GM12878 (cell line): Measurements from ENCODE around the gene PDILT. TPM values are rescaled to one million over a fixed set of nuclear protein-coding genes. Genes with fewer than 3 reads are reported as not detected.
A peak's percentile ranks its signal among the peaks of the same experiment; 100 is the strongest.

Experiments used
- ATAC-seq: fragments of 200-7000 bp; cut with Tn5 transposase; 3 replicates; pipeline ENCODE4 v1.9.1; 2020; ENCODE audit warnings: mild to moderate bottlenecking, moderate library complexity
- BruUV-seq: library from RNA; stranded (reverse); fragments of 400-500 nt; replicated peaks from 2 replicates; lab custom pipeline; 2021; lab: Mats Ljungman, UMichigan
- CTCF ChIA-PET: fragments of 300-600 bp; sonication (Branson Sonifier 250); formaldehyde crosslinking; extraction: SDS; loops from one replicate; lab custom pipeline; 2021; ENCODE audit warnings: inconsistent platforms; lab: Yijun Ruan, JAX
- POLR2A ChIA-PET: fragments of 350-600 bp; formaldehyde crosslinking; extraction: SDS; loops from one replicate; lab custom pipeline; 2021; ENCODE audit warnings: inconsistent platforms; lab: Charles Lee
- RAD21 ChIA-PET: fragments of 300-600 bp; sonication (Branson Sonifier 250); formaldehyde crosslinking; loops from one replicate; lab custom pipeline; 2023; ENCODE audit warnings: antibody characterized with exemption; ENCODE audit not compliant: unreplicated experiment; lab: Charles Lee
- SMC1A ChIA-PET: fragments of 300-600 bp; sonication (Branson Sonifier 250); formaldehyde crosslinking; loops from one replicate; lab custom pipeline; 2023; ENCODE audit not compliant: unreplicated experiment, uncharacterized antibody; lab: Charles Lee
- DNase-seq: peaks from one replicate; pipeline ENCODE4 v3.0.0-alpha.2; 2011; ENCODE audit warnings: low read depth, low spot score
- FAIRE-seq: peaks from 3 replicates; lab custom pipeline; 2011; peaks lifted over from hg19 to GRCh38; lab: Jason Lieb, UNC
- H2AFZ ChIP-seq: 2 replicates; pipeline ENCODE4 v1.6.0; 2011; ENCODE audit warnings: low read depth, low read length, control low read depth; ENCODE audit not compliant: control insufficient read depth
- H3K27ac ChIP-seq: 2 replicates; pipeline ENCODE4 v1.5.1; 2011; ENCODE audit warnings: control low read depth; ENCODE audit not compliant: control insufficient read depth, insufficient read depth
- H3K27me3 ChIP-seq, 2 experiments: replicated peaks in 1 of 2; 2 replicates each; pipeline versions ENCODE4 v1.6.0 to v1.6.1; 2011; ENCODE audit warnings: low read length in 1 of 2; ENCODE audit not compliant: control insufficient read depth in 2 of 2, insufficient read depth in 2 of 2
- H3K36me3 ChIP-seq, 2 experiments: 2 replicates each; pipeline ENCODE4 v1.5.1; 2011; ENCODE audit warnings: low read length in 1 of 2; ENCODE audit not compliant: control insufficient read depth in 2 of 2, insufficient read depth in 2 of 2
- H3K4me1 ChIP-seq: 2 replicates; pipeline ENCODE4 v1.6.1; 2011; ENCODE audit warnings: mild to moderate bottlenecking, low read length, moderate library complexity, mixed read lengths; ENCODE audit not compliant: control insufficient read depth, insufficient read depth
- H3K4me2 ChIP-seq: 2 replicates; pipeline ENCODE4 v1.6.0; 2011; ENCODE audit warnings: control low read depth; ENCODE audit not compliant: control insufficient read depth, insufficient read depth
- H3K4me3 ChIP-seq: fragments of 200-600 bp; sonication (generic); 2 replicates; pipeline ENCODE4 v1.5.1; 2016
- H3K79me2 ChIP-seq: 2 replicates; pipeline ENCODE4 v1.6.0; 2011; ENCODE audit warnings: low read length; ENCODE audit not compliant: control insufficient read depth, insufficient read depth
- H3K9ac ChIP-seq: 2 replicates; pipeline ENCODE4 v1.8.0; 2011; ENCODE audit warnings: low read length, control low read depth, mixed read lengths; ENCODE audit not compliant: control insufficient read depth, insufficient read depth
- H3K9me3 ChIP-seq: replicated peaks from 3 replicates; pipeline ENCODE4 v1.5.1; 2011; ENCODE audit warnings: mild to moderate bottlenecking, low read length; ENCODE audit not compliant: control insufficient read depth, insufficient read depth
- H4K20me1 ChIP-seq: 2 replicates; pipeline ENCODE4 v1.6.0; 2011; ENCODE audit not compliant: control insufficient read depth, insufficient read depth
- SUPT20H ChIP-seq: IDR thresholded peaks from 2 replicates; pipeline ENCODE4 v1.6.1; 2011; ENCODE audit warnings: low read depth, mild to moderate bottlenecking, low read length, moderate library complexity, borderline replicate concordance; ENCODE audit not compliant: control insufficient read depth
- WRNIP1 ChIP-seq: IDR thresholded peaks from 2 replicates; pipeline ENCODE4 v1.6.1; 2011; ENCODE audit warnings: low read depth, low read length, improper control_type of control experiment, borderline replicate concordance
- WGBS: methylation state at CpG from one replicate; pipeline ENCODE4 v1.1.6; 2016; ENCODE audit warnings: low lambda C conversion rate; ENCODE audit not compliant: insufficient replicate concordance, insufficient coverage; ENCODE audit errors: missing lambda C conversion rate; 5-methylcytosine and 5-hydroxymethylcytosine counted together
- in situ Hi-C: fragments of 300-500 bp; cut with MboI; formaldehyde crosslinking; loops from 9 replicates; pipeline ENCODE4 v1.14.3; 2018; ENCODE audit warnings: mixed read lengths
- intact Hi-C: fragments of 100-400 bp; cut with micrococcal nuclease; formaldehyde crosslinking; loops from one replicate; pipeline ENCODE4 v1.14.2; 2022; ENCODE audit not compliant: unreplicated experiment
- polyA plus RNA-seq, 11 experiments: library from polyadenylated mRNA; depleted of rRNA in 4 of 11; unstranded in 6 of 11; stranded (reverse) in 5 of 11; fragments of >200 nt; fragmentation: Nextera tagmentation in 4 of 11; fragmentation: Illumina TruSeq in 1 of 11; extraction: Ambion mirVana in 4 of 11; extraction: Trizol in 1 of 11; gene quantifications; 1 replicate in 1 of 11; 2 replicates in 10 of 11; pipeline versions ENCODE4 v1.2.1 to v1.2.3, GENCODE V29; 2011 to 2016; ENCODE audit warnings: inconsistent platforms in 2 of 11, missing spikeins in 2 of 11, low read depth in 1 of 11
- total RNA-seq, 4 experiments: library from RNA; depleted of rRNA in 3 of 4; stranded (reverse); fragments of >200 nt in 3 of 4; fragmentation: Illumina TruSeq in 1 of 4; extraction: Trizol in 1 of 4; gene quantifications; 2 replicates each; pipeline versions ENCODE4 v1.2.1 to v1.2.3, GENCODE V29; 2013 to 2021
- TF ChIP-seq, protein P1 (sequence below), 3 experiments: IDR thresholded peaks in 2 of 3; conservative IDR thresholded peaks in 1 of 3; 2 replicates each; pipeline ENCODE4 v1.5.1; 2011; ENCODE audit warnings: low read depth in 3 of 3, low read length in 3 of 3, mild to moderate bottlenecking in 3 of 3, control low read depth in 2 of 3, moderate library complexity in 2 of 3, inconsistent platforms in 1 of 3, mixed read lengths in 1 of 3; ENCODE audit not compliant: control insufficient read depth in 2 of 3, insufficient read depth in 1 of 3; ENCODE audit errors: extremely low read depth in 1 of 3

PDILT gene
- total and polyA plus RNA-seq, 10 of the 15 experiments (the other 5 are each of a cell fraction or from before 2014, with no cell fraction given), result not detected

DNA sequence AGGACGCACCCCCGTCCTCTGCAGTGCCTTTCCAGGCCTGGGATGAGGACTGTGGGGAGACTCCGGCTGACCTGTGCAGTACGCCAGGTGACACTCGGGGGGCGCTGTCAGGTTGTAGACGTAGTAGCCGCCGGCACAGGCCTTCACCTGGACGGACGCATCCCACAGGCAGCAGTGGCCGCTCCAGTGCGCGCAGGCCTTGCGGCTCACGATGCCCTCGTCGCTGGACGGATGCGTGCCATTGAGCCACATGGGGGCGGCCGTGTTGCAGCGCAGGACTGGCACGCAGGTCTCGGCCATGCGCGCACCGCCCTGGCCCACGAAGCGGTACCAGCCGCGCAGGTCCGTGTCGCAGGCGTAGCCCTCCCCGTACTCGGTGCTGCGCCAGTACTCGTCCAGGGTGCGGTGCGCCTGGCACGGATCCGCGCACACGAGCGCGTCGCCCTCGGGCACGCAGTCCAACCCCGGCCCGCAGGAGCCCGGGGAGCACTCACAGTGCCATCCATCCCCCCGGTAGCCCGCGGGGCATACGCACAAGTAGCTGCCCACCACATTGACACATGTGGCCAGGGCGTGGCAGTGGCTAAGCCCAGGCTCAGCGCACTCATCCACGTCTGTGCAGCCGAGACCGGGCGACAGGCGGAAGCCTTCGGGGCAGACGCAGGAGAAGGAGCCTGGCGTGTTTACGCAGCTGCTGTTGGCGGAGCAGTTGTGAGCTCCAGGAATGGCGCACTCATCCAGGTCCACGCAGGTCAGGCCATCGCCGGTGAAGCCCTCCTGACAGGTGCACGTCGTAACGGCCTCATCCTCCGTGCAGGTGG lies 56.0 kb downstream of the PDILT start:
- H3K27me3 ChIP-seq, result no peaks in the 10 kb centered on the region; a peak in 1 of 4 replicates
- intact Hi-C loops, result no loop called here
- DNase-seq (no peak), ATAC-seq (no peak), FAIRE-seq (no peak)
- ChIA-PET SMC1A (interaction anchor here (1.4 kb wide), 1 partner anchor 10 kb away, joined by 3 read pairs; no protein-coding TSS in a partner anchor), RAD21 (no interaction called here), CTCF (no interaction called here), POLR2A (no interaction called here)
- no peak overlapping the region for H3K4me2 ChIP-seq
- H3K4me3 ChIP-seq, result no peak overlapping the region
- no peaks in the 10 kb centered on the region for H4K20me1 ChIP-seq
- H3K36me3 ChIP-seq, result no peaks in the 10 kb centered on the region
- no peak overlapping the region for H3K9ac ChIP-seq
- no peaks in the 10 kb centered on the region for H3K9me3 ChIP-seq
- H3K4me1 ChIP-seq, result no peaks in the 10 kb centered on the region
- H3K27ac ChIP-seq, result no peak overlapping the region
- TF ChIP-seq SUPT20H, result no peak
- TF ChIP-seq, protein P1, sequence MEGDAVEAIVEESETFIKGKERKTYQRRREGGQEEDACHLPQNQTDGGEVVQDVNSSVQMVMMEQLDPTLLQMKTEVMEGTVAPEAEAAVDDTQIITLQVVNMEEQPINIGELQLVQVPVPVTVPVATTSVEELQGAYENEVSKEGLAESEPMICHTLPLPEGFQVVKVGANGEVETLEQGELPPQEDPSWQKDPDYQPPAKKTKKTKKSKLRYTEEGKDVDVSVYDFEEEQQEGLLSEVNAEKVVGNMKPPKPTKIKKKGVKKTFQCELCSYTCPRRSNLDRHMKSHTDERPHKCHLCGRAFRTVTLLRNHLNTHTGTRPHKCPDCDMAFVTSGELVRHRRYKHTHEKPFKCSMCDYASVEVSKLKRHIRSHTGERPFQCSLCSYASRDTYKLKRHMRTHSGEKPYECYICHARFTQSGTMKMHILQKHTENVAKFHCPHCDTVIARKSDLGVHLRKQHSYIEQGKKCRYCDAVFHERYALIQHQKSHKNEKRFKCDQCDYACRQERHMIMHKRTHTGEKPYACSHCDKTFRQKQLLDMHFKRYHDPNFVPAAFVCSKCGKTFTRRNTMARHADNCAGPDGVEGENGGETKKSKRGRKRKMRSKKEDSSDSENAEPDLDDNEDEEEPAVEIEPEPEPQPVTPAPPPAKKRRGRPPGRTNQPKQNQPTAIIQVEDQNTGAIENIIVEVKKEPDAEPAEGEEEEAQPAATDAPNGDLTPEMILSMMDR (IDR thresholded peaks at IDR 0.05 in 2 of 3, conservative IDR thresholded peaks at IDR 0.05 in 1 of 3; ENCODE audit: control insufficient read depth in 2 of 3, extremely low read depth in 1 of 3, insufficient read depth in 1 of 3, low read depth in 3 of 3, low read length in 3 of 3), result 0 out of 6 replicates have a peak, but pooled peaks of 1 of the 3 experiments have one; percentile 14
- no peak for TF ChIP-seq WRNIP1
- no TSS peak for BruUV-seq
- no peaks in the 10 kb centered on the region for H3K79me2 ChIP-seq
- in situ Hi-C loops, result no loop called here
- WGBS, result 67% methylated on average over 64 of the region's 77 CpGs
- H2AFZ ChIP-seq, result no peak overlapping the region
